Measurements from ENCODE around the gene GLB1L2.

The GLB1L2 gene

GRCh38 chr11:134294664-134295063, 37.1 kb upstream of the GLB1L2 start (continued):
- TF ChIP-seq POU6F1 (CRISPR knock-in tag; IDR thresholded peaks at IDR 0.05; ENCODE audit: borderline replicate concordance, low read depth), result no peak
- no peak for TF ChIP-seq PATZ1 (CRISPR knock-in tag; IDR thresholded peaks at IDR 0.05; ENCODE audit: borderline replicate concordance)
- TF ChIP-seq TCF4 (CRISPR knock-in tag; IDR thresholded peaks at IDR 0.05; ENCODE audit: borderline replicate concordance), result no peak
- no peak for TF ChIP-seq TOX (CRISPR knock-in tag; IDR thresholded peaks at IDR 0.05; ENCODE audit: borderline replicate concordance)

- no peak for TF ChIP-seq ZFP3 (CRISPR knock-in tag; IDR thresholded peaks at IDR 0.05)
- no peak for TF ChIP-seq POU6F1 (CRISPR knock-in tag; IDR thresholded peaks at IDR 0.05; ENCODE audit: borderline replicate concordance, low read depth)
- no peak for TF ChIP-seq PPARA (CRISPR knock-in tag; IDR thresholded peaks at IDR 0.05; ENCODE audit: borderline replicate concordance)
- TF ChIP-seq ESRRG (CRISPR knock-in tag; IDR thresholded peaks at IDR 0.05), result no peak
- no peak for TF ChIP-seq ZNF8 (CRISPR knock-in tag; IDR thresholded peaks at IDR 0.05)
- no peak for TF ChIP-seq ZNF70 (CRISPR knock-in tag; IDR thresholded peaks at IDR 0.05)
- ATAC-seq, result no peak
These were observed 19.6 kb upstream of the GLB1L2 start for GRCh38 chr11:134312223-134312622.

- ATAC-seq, result no peak
- TF ChIP-seq ZC3H10 (CRISPR knock-in tag; IDR thresholded peaks at IDR 0.05), result no peak
These were observed 19.0 kb upstream of the GLB1L2 start for GRCh38 chr11:134312807-134313206.

GRCh38 chr11:134313379-134313778, 18.4 kb upstream of the GLB1L2 start:
- TF ChIP-seq ZC3H10 (CRISPR knock-in tag; IDR thresholded peaks at IDR 0.05), result no peak
- TF ChIP-seq SNAI2 (CRISPR knock-in tag; IDR thresholded peaks at IDR 0.05), result no peak
- no peak for TF ChIP-seq ARNTL (CRISPR knock-in tag; IDR thresholded peaks at IDR 0.05; ENCODE audit: borderline replicate concordance, low read depth)
- TF ChIP-seq GLIS3 (CRISPR knock-in tag; IDR thresholded peaks at IDR 0.05), result no peak
- no peak for TF ChIP-seq CSRNP3 (CRISPR knock-in tag; IDR thresholded peaks at IDR 0.05)
- no peak for TF ChIP-seq ZNF565 (CRISPR knock-in tag; conservative IDR thresholded peaks at IDR 0.05; ENCODE audit: low read depth)
- TF ChIP-seq OSR1 (CRISPR knock-in tag; IDR thresholded peaks at IDR 0.05), result no peak
- no peak for TF ChIP-seq ISL1 (CRISPR knock-in tag; IDR thresholded peaks at IDR 0.05)
- no peak for TF ChIP-seq CSDC2 (CRISPR knock-in tag; IDR thresholded peaks at IDR 0.05)
- TF ChIP-seq ZNF70 (CRISPR knock-in tag; IDR thresholded peaks at IDR 0.05), result no peak
- TF ChIP-seq ZFP3 (CRISPR knock-in tag; IDR thresholded peaks at IDR 0.05), result no peak
- no peak for TF ChIP-seq RARB (CRISPR knock-in tag; IDR thresholded peaks at IDR 0.05)
- TF ChIP-seq TOX (CRISPR knock-in tag; IDR thresholded peaks at IDR 0.05; ENCODE audit: borderline replicate concordance), result no peak
- no peak for TF ChIP-seq PATZ1 (CRISPR knock-in tag; IDR thresholded peaks at IDR 0.05; ENCODE audit: borderline replicate concordance)
- no peak for ATAC-seq

All from SK-N-SH treated with all-trans-retinoic acid at 6 μM for 48 hours (cell line).